H1 (cell line): ENCODE data around the gene SPATS2. TPM values are rescaled to one million over a fixed set of nuclear protein-coding genes. Genes with fewer than 3 reads are reported as not detected.
A peak's percentile ranks its signal among the peaks of the same experiment; 100 is the strongest.

Experiments used
- CTCF ChIA-PET: fragments of 300-600 bp; sonication (Branson Sonifier 250); formaldehyde crosslinking; loops from one replicate; lab custom pipeline; 2021; ENCODE audit not compliant: partially characterized antibody; lab: Charles Lee
- POLR2A ChIA-PET: fragments of 300-600 bp; sonication (Branson Sonifier 250); formaldehyde crosslinking; loops from one replicate; lab custom pipeline; 2021; ENCODE audit warnings: inconsistent platforms; ENCODE audit not compliant: partially characterized antibody; lab: Charles Lee
- DNase-seq, 2 experiments: peaks; one replicate each; pipeline versions ENCODE4 v3.0.0 to v3.0.0-alpha.2; 2010 to 2022; ENCODE audit warnings: low spot score in 2 of 2, low read depth in 1 of 2, mixed read lengths in 1 of 2
- FAIRE-seq: peaks from 2 replicates; lab custom pipeline; 2011; peaks lifted over from hg19 to GRCh38; lab: Jason Lieb, UNC
- H2AFZ ChIP-seq: 2 replicates; pipeline ENCODE4 v1.8.1; 2012; ENCODE audit warnings: low read length, inconsistent platforms
- H2AK5ac ChIP-seq: 2 replicates; pipeline ENCODE4 v1.6.1; 2013; ENCODE audit warnings: low read depth, low read length
- H2BK120ac ChIP-seq: replicated peaks from 2 replicates; pipeline ENCODE3; 2013; ENCODE audit warnings: low read depth, low read length, inconsistent platforms
- H2BK12ac ChIP-seq: 2 replicates; pipeline ENCODE4 v1.6.1; 2013; ENCODE audit warnings: low read depth, low read length
- H2BK15ac ChIP-seq: 2 replicates; pipeline ENCODE4 v1.6.1; 2013; ENCODE audit warnings: low read length
- H2BK20ac ChIP-seq: 2 replicates; pipeline ENCODE4 v1.6.1; 2013; ENCODE audit warnings: low read length
- H2BK5ac ChIP-seq: 2 replicates; pipeline ENCODE4 v1.6.1; 2013; ENCODE audit warnings: low read depth, low read length
- H3K14ac ChIP-seq: 2 replicates; pipeline ENCODE4 v1.6.1; 2013; ENCODE audit warnings: inconsistent platforms; ENCODE audit not compliant: insufficient read length
- H3K18ac ChIP-seq: 2 replicates; pipeline ENCODE4 v1.6.1; 2013; ENCODE audit warnings: low read length; ENCODE audit errors: extremely low read depth
- H3K23ac ChIP-seq: 2 replicates; pipeline ENCODE4 v1.6.1; 2013; ENCODE audit warnings: inconsistent platforms; ENCODE audit not compliant: insufficient read length
- H3K23me2 ChIP-seq: 2 replicates; pipeline ENCODE4 v1.6.1; 2013; ENCODE audit warnings: low read depth, low read length
- H3K27ac ChIP-seq: 2 replicates; pipeline ENCODE4 v1.6.1; 2011; ENCODE audit warnings: low read depth, low read length, inconsistent platforms
- H3K27me3 ChIP-seq, 4 experiments: replicated peaks in 1 of 4; 1 replicate in 1 of 4; 2 replicates in 3 of 4; pipeline versions ENCODE4 v1.6.1 to v1.8.1; 2011 to 2013; ENCODE audit warnings: low read length in 3 of 4, mild to moderate bottlenecking in 3 of 4, inconsistent platforms in 2 of 4, mixed read lengths in 2 of 4, moderate library complexity in 1 of 4; ENCODE audit not compliant: control insufficient read depth in 3 of 4, insufficient read depth in 3 of 4; ENCODE audit errors: extremely low read depth in 1 of 4
- H3K36me3 ChIP-seq, 4 experiments: 2 replicates each; pipeline versions ENCODE4 v1.6.1 to v1.8.1; 2011 to 2013; ENCODE audit warnings: mild to moderate bottlenecking in 4 of 4, low read length in 3 of 4, moderate library complexity in 2 of 4, control low read depth in 1 of 4, inconsistent platforms in 1 of 4; ENCODE audit not compliant: insufficient read depth in 4 of 4, control insufficient read depth in 2 of 4
- H3K4ac ChIP-seq: replicated peaks from 2 replicates; pipeline ENCODE3; 2013; ENCODE audit warnings: low read length, low read depth, mixed read lengths, inconsistent platforms; ENCODE audit not compliant: insufficient read length
- H3K4me1 ChIP-seq, 4 experiments: replicated peaks in 1 of 4; 1 replicate in 1 of 4; 2 replicates in 3 of 4; pipeline versions ENCODE4 v1.6.1 to v1.8.1; 2011 to 2013; ENCODE audit warnings: low read length in 3 of 4, inconsistent platforms in 2 of 4, mixed read lengths in 1 of 4; ENCODE audit not compliant: insufficient read depth in 4 of 4, control insufficient read depth in 3 of 4
- H3K4me2 ChIP-seq, 2 experiments: 2 replicates each; pipeline versions ENCODE4 v1.6.1 to v1.8.1; 2011 to 2013; ENCODE audit warnings: low read depth in 2 of 2, low read length in 2 of 2, control low read depth in 1 of 2, inconsistent platforms in 1 of 2, mild to moderate bottlenecking in 1 of 2; ENCODE audit not compliant: insufficient read depth in 1 of 2
- H3K4me3 ChIP-seq, 4 experiments: fragments of 200-600, 300-600 bp in 1 of 4; sonication (generic), shearing (Covaris generic), sonication (Bioruptor Twin) in 1 of 4; 2 replicates each; pipeline versions ENCODE4 v1.5.1 to v1.8.1; 2011 to 2016; ENCODE audit warnings: low read length in 4 of 4, low read depth in 3 of 4, control low read depth in 2 of 4, inconsistent platforms in 2 of 4, mild to moderate bottlenecking in 2 of 4, mixed read lengths in 1 of 4, moderate library complexity in 1 of 4; ENCODE audit not compliant: insufficient read depth in 2 of 4; ENCODE audit errors: extremely low read depth in 1 of 4
- H3K56ac ChIP-seq: replicated peaks from 2 replicates; pipeline ENCODE3; 2013; ENCODE audit warnings: low read depth, mild to moderate bottlenecking, mixed read lengths, low read length, inconsistent platforms; ENCODE audit not compliant: insufficient read length
- H3K79me1 ChIP-seq: 2 replicates; pipeline ENCODE4 v1.6.1; 2013; ENCODE audit warnings: low read depth, low read length, control low read depth
- H3K79me2 ChIP-seq, 2 experiments: 2 replicates each; pipeline versions ENCODE4 v1.6.1 to v1.8.1; 2012 to 2013; ENCODE audit warnings: low read length in 2 of 2, mild to moderate bottlenecking in 2 of 2, inconsistent platforms in 1 of 2; ENCODE audit not compliant: insufficient read depth in 2 of 2, control insufficient read depth in 1 of 2
- H3K9ac ChIP-seq, 4 experiments: replicated peaks in 1 of 4; 1 replicate in 1 of 4; 2 replicates in 3 of 4; pipeline versions ENCODE4 v1.6.1 to v1.8.1; 2011 to 2013; ENCODE audit warnings: low read depth in 3 of 4, low read length in 3 of 4, control low read depth in 2 of 4, mild to moderate bottlenecking in 2 of 4, moderate library complexity in 2 of 4, inconsistent platforms in 1 of 4; ENCODE audit errors: extremely low read depth in 1 of 4
- H3K9me3 ChIP-seq, 2 experiments: 2 replicates each; pipeline versions ENCODE4 v1.6.1 to v1.8.1; 2012 to 2013; ENCODE audit warnings: mild to moderate bottlenecking in 2 of 2, moderate library complexity in 2 of 2, control low read depth in 1 of 2, inconsistent platforms in 1 of 2, low read depth in 1 of 2, low read length in 1 of 2, mixed read lengths in 1 of 2; ENCODE audit not compliant: insufficient read depth in 2 of 2
- H4K20me1 ChIP-seq, 2 experiments: replicated peaks in 1 of 2; 2 replicates each; pipeline versions ENCODE3 to v1.8.1; 2011 to 2013; ENCODE audit warnings: inconsistent platforms in 2 of 2, low read length in 2 of 2, mild to moderate bottlenecking in 1 of 2; ENCODE audit not compliant: insufficient read depth in 2 of 2, control insufficient read depth in 1 of 2
- H4K5ac ChIP-seq: 2 replicates; pipeline ENCODE4 v1.6.1; 2013; ENCODE audit warnings: low read length, low read depth, mixed read lengths, inconsistent platforms; ENCODE audit not compliant: insufficient read length
- H4K8ac ChIP-seq: 2 replicates; pipeline ENCODE4 v1.8.0; 2013; ENCODE audit warnings: mild to moderate bottlenecking, moderate library complexity, low read length, inconsistent platforms; ENCODE audit not compliant: insufficient read depth; ENCODE audit errors: extremely low read depth
- H4K91ac ChIP-seq: replicated peaks from 2 replicates; pipeline ENCODE3; 2013; ENCODE audit warnings: low read length, mixed read lengths, inconsistent platforms; ENCODE audit not compliant: insufficient read length
- CREB1 ChIP-seq: IDR thresholded peaks from 2 replicates; pipeline ENCODE4 v1.6.1; 2012; ENCODE audit warnings: inconsistent platforms
- EZH2 ChIP-seq: fragments of 200-600 bp; sonication (generic); IDR thresholded peaks from 2 replicates; pipeline ENCODE4 v1.7.1; 2012; ENCODE audit warnings: low read depth, mild to moderate bottlenecking, moderate library complexity, low read length, inconsistent platforms; ENCODE audit not compliant: severe bottlenecking
- KDM4A ChIP-seq: IDR thresholded peaks from one replicate; pipeline ENCODE4 v1.7.1; 2012; ENCODE audit warnings: low read depth, mild to moderate bottlenecking, moderate library complexity, low read length, inconsistent platforms; ENCODE audit not compliant: severe bottlenecking
- SIN3A ChIP-seq, 2 experiments: IDR thresholded peaks in 1 of 2; conservative IDR thresholded peaks in 1 of 2; 2 replicates each; pipeline ENCODE4 v1.6.1; 2011 to 2012; ENCODE audit warnings: low read length in 2 of 2, improper control_type of control experiment in 1 of 2, low read depth in 1 of 2, mild to moderate bottlenecking in 1 of 2
- SP4 ChIP-seq: IDR thresholded peaks from 2 replicates; pipeline ENCODE4 v1.6.1; 2012; ENCODE audit warnings: low read length, inconsistent platforms
- SUZ12 ChIP-seq: fragments of 200-600 bp; sonication (generic); IDR thresholded peaks from 2 replicates; pipeline ENCODE4 v1.6.1; 2012; ENCODE audit warnings: mild to moderate bottlenecking, inconsistent platforms, low read length, moderate library complexity, mixed read lengths
- WGBS, 2 experiments: shearing (Covaris generic) in 1 of 2; methylation state at CpG; one replicate each; pipeline versions ENCODE4 v1.1.6 to v1.1.7; 2013 to 2015; ENCODE audit warnings: low lambda C conversion rate in 2 of 2, mixed read lengths in 2 of 2, inconsistent platforms in 1 of 2, low coverage in 1 of 2, missing lambda C conversion rate in 1 of 2; ENCODE audit not compliant: insufficient replicate concordance in 2 of 2, insufficient coverage in 1 of 2, insufficient read length in 1 of 2; ENCODE audit errors: extremely low coverage in 1 of 2, missing lambda C conversion rate in 1 of 2; 5-methylcytosine and 5-hydroxymethylcytosine counted together
- polyA plus RNA-seq, 7 experiments: library from polyadenylated mRNA; depleted of rRNA in 3 of 7; stranded (reverse) in 5 of 7; unstranded in 2 of 7; fragments of >200 nt in 5 of 7; fragments of 200-250 nt in 2 of 7; gene quantifications; 1 replicate in 5 of 7; 2 replicates in 1 of 7; 4 replicates in 1 of 7; pipeline versions ENCODE4 v1.2.1 to v1.2.3, GENCODE V29; 2011 to 2013; ENCODE audit warnings: missing spikeins in 2 of 7, mixed read lengths in 2 of 7
- total RNA-seq: library from RNA; stranded (reverse); fragmentation: NEBNext Ultra II Directional; extraction: Animal tissue kit (Norgen Biotek cat#: 25700); gene quantifications from 2 replicates; pipeline ENCODE4 v1.2.1, GENCODE V29; 2021

SPATS2 gene
- total and polyA plus RNA-seq, 2 of the 8 experiments (the other 6 are each of a cell fraction or from before 2014, with no cell fraction given): 19.2 to 24.5 TPM

DNA sequence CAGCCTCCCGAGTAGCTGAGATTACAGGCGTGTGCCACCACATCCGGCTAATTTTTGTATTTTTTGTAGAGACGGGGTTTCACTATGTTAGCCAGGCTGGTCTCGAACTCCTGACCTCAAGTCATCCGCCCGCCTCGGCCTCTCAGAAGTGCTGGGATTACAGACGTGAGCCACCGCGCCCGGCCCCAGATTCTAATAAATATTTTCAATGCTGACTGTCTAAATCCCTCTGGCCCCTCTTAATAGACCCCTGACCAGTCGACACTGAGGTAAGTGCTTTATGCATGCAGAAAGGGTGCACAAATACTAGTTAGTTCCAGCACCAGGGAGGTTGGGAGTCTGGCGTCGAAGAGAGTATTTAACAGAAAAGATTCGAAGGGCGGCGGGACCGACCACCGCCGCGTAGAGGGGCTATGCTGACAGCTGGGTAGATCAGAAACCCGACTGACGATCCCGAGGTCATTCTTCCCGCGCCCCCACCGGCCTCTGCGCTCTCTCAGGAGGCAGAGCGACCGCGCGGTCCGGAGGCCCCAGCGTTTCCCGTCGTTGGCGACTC is 1.1 kb upstream of the SPATS2 start:
- H2BK12ac ChIP-seq: no peak overlapping the region
- H2BK15ac ChIP-seq: no peak overlapping the region
- H3K23me2 ChIP-seq: peaks cover 9% of the 10 kb centered on the region
- peak overlapping the region; percentile 64 to 95 (median 86); a peak in 6 of 7 replicates for H3K9ac ChIP-seq
- no peak overlapping the region for H3K23ac ChIP-seq
- H3K4me1 ChIP-seq: peaks cover 0 to 8% (median 2%) of the 10 kb centered on the region in 4 experiments; a peak in 3 of 7 replicates
- no peak for DNase-seq
- H2BK20ac ChIP-seq: no peak overlapping the region
- H4K91ac ChIP-seq: peak overlapping the region; percentile 5
- H3K4ac ChIP-seq: no peak overlapping the region
- H3K4me3 ChIP-seq: peak overlapping the region; percentile 80 to 95 (median 86)
- H3K79me1 ChIP-seq: no peaks in the 10 kb centered on the region
- H2AFZ ChIP-seq: peak overlapping the region; percentile 59; the same call in 1 of the 2 replicates
- peak; percentile 20 for TF ChIP-seq EZH2
- no peak for TF ChIP-seq SP4
- no peak for TF ChIP-seq KDM4A
- 0 out of 2 replicates have a peak, but pooled peaks have one; percentile 32 for TF ChIP-seq SUZ12
- TF ChIP-seq SIN3A (conservative IDR thresholded peaks at IDR 0.05 in 1 of 2, IDR thresholded peaks at IDR 0.05 in 1 of 2; ENCODE audit: low read depth in 1 of 2, low read length in 2 of 2): 0 out of 4 replicates have a peak, but pooled peaks of 1 of the 2 experiments have one; percentile 23
- TF ChIP-seq CREB1: peak; percentile 37; the same call in 1 of the 2 replicates
- H3K36me3 ChIP-seq: no peaks in the 10 kb centered on the region
- no peak overlapping the region for H2AK5ac ChIP-seq
- H4K8ac ChIP-seq: peak overlapping the region; percentile 84; the same call in 1 of the 2 replicates
- CTCF ChIA-PET: interaction anchor here (0.7 to 26.7 kb wide), 15 partner anchors 8 to 214 kb away, joined by 3 to 538 read pairs (median 4); partner anchors contain the start of gene DNAJC22
- H3K56ac ChIP-seq: peak overlapping the region; percentile 34
- no peaks in the 10 kb centered on the region for H4K20me1 ChIP-seq
- peaks cover 4 to 34% of the 10 kb centered on the region in 2 experiments for H3K79me2 ChIP-seq
- H3K27me3 ChIP-seq: peaks cover 0 to 3% (median 0%) of the 10 kb centered on the region in 4 experiments; a peak in 3 of 7 replicates
- H4K5ac ChIP-seq: peak overlapping the region; percentile 46
- POLR2A ChIA-PET: interaction anchor here (0.7 to 1.8 kb wide), 25 partner anchors 8 to 462 kb away, joined by 3 to 8 read pairs (median 5); partner anchors contain the start of genes DNAJC22, MCRS1, NCKAP5L and TUBA1C
- 17% methylated on average over 38 of the region's 38 CpGs; no CpG with 5 or more reads in 1 of the 2 experiments for WGBS, 2 experiments
- no peak for FAIRE-seq
- no peak overlapping the region for H3K14ac ChIP-seq
- peak overlapping the region; percentile 90 for H3K27ac ChIP-seq
- H2BK120ac ChIP-seq: no peak overlapping the region
- H3K9me3 ChIP-seq: no peaks in the 10 kb centered on the region
- H3K4me2 ChIP-seq: peak overlapping the region; percentile 76 to 86
- H3K18ac ChIP-seq: no peak overlapping the region; the same call in 1 of the 2 replicates
- no peak overlapping the region; the same call in 1 of the 2 replicates for H2BK5ac ChIP-seq
